Skeletal muscle satellite cell (primary cell): Measurements from ENCODE around the gene RP9.

Experiments
- H3K27me3 ChIP-seq: 2 replicates; pipeline ENCODE4 v1.7.0; 2013; ENCODE audit warnings: low read length; ENCODE audit not compliant: control insufficient read depth, insufficient read depth
- H3K36me3 ChIP-seq: 2 replicates; pipeline ENCODE4 v1.7.0; 2013; ENCODE audit warnings: mild to moderate bottlenecking, control low read depth, low read length; ENCODE audit not compliant: insufficient read depth
- H3K4me1 ChIP-seq: 2 replicates; pipeline ENCODE4 v1.7.0; 2013; ENCODE audit warnings: low read length; ENCODE audit not compliant: control insufficient read depth, insufficient read depth
- H3K4me2 ChIP-seq: 2 replicates; pipeline ENCODE4 v1.7.0; 2013; ENCODE audit warnings: mild to moderate bottlenecking, low read length
- H3K4me3 ChIP-seq: 2 replicates; pipeline ENCODE4 v1.7.0; 2013; ENCODE audit warnings: low read length
- H3K9ac ChIP-seq: 2 replicates; pipeline ENCODE4 v1.7.0; 2013; ENCODE audit warnings: mild to moderate bottlenecking, low read depth, low read length, moderate library complexity
- H3K9me3 ChIP-seq: replicated peaks from 2 replicates; pipeline ENCODE4 v1.7.0; 2013; ENCODE audit warnings: mild to moderate bottlenecking, control low read depth, low read length

Gene RP9

GRCh38 chr7:33061282-33061937 lies 47.8 kb downstream of the RP9 start:
- Histone ChIP-seq H3K36me3 (no peaks in the 10 kb centered on the region), H3K9ac (peak overlapping the region; percentile 89)

GRCh38 chr7:33059635-33060034 lies 49.6 kb downstream of the RP9 start:
- H3K4me3 ChIP-seq: no peak overlapping the region
- no peaks in the 10 kb centered on the region for H3K36me3 ChIP-seq
- no peaks in the 10 kb centered on the region for H3K27me3 ChIP-seq
- H3K9ac ChIP-seq: no peak overlapping the region
- H3K9me3 ChIP-seq: no peaks in the 10 kb centered on the region
- peaks cover 4% of the 10 kb centered on the region for H3K4me1 ChIP-seq
- H3K4me2 ChIP-seq: no peak overlapping the region

More at GRCh38 chr7:33061282-33061937, 47.8 kb downstream of the RP9 start:
- Histone ChIP-seq H3K27me3 (no peaks in the 10 kb centered on the region), H3K4me3 (peak overlapping the region; percentile 80), H3K4me1 (peaks cover 4% of the 10 kb centered on the region), H3K9me3 (no peaks in the 10 kb centered on the region), H3K4me2 (peak overlapping the region; percentile 81)

- Histone ChIP-seq H3K27me3 (no peaks in the 10 kb centered on the region), H3K36me3 (no peaks in the 10 kb centered on the region), H3K9ac (no peak overlapping the region), H3K4me3 (no peak overlapping the region), H3K4me1 (peaks cover 11% of the 10 kb centered on the region), H3K4me2 (no peak overlapping the region), H3K9me3 (no peaks in the 10 kb centered on the region)
These were observed 54.0 kb downstream of the RP9 start for GRCh38 chr7:33055158-33055557.

DNA sequence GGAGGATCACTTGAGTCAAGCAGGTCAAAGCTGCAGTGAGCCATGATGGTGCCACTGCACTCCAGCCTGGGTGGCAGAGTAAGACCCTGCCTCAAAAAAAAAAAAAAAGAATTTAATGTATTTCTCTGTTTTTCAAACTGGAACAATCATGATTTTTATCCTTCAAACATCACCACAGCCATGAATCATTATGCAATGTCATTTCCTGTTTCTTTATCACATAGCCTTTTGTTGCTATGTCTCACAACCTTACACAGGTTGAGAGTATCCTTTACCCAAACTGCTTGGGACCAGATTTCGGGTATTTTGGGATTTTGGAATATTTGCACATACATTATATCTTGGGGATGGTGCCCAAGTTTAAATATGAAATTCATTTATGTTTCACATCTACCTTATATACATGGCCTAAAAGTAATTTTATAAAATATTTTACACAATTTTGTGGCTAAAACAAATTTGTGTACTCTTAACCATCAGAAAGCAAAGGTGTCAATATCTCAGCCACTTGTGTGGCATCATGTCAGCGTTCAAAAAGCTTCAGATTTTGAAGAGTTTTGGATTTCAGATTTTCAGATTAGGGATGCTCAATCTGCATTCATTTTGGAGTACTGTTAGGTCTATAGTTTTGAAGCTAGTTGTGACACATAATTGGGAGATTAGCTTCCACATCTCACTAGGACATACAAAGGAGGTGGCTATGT lies 54.8 kb downstream of the RP9 start:
- Histone ChIP-seq H3K4me2 (no peak overlapping the region), H3K36me3 (no peaks in the 10 kb centered on the region), H3K4me1 (peaks cover 11% of the 10 kb centered on the region), H3K9ac (no peak overlapping the region), H3K9me3 (no peaks in the 10 kb centered on the region), H3K4me3 (no peak overlapping the region), H3K27me3 (no peaks in the 10 kb centered on the region)

- Histone ChIP-seq H3K27me3 (no peaks in the 10 kb centered on the region), H3K9ac (no peak overlapping the region), H3K4me2 (no peak overlapping the region), H3K4me1 (peaks cover 11% of the 10 kb centered on the region), H3K9me3 (no peaks in the 10 kb centered on the region), H3K4me3 (no peak overlapping the region), H3K36me3 (no peaks in the 10 kb centered on the region)
These were observed 55.5 kb downstream of the RP9 start for GRCh38 chr7:33053721-33054120.

DNA sequence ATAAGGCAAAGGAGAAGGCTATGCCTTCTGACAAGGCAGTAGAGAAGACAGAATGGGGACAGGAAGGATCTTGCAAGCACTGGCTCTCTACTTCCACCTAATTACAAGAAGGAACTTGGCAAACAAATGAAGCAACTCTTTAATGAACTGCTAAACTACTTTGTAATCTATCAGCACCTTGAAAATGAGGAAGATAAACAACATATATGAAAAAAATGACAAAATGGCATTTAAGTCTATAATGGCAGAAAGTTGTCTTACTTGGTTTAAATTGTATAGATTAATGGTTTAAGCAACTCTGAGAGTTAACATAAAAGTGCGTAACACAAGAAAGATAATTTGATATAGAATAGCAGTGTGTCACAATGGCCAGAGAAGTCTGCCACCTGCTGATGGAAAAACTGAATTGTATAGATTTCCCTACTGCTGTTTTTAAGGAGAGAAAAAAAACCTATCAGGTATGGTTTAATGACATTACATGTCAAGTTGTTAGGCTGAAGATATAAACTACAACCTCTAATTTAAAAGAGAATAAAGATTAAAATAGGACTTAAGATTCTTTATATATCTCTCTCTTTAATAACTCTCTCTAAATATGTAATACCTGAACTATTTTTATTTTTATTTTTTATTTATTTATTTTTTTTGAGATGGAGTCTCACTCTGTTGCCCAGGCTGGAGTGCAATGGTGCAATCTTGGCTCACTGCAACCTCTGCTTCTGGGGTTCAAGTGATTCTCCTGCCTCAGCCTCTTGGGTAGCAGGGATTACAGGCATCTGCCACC lies 58.5 kb downstream of the RP9 start:
- H3K4me2 ChIP-seq: no peak overlapping the region
- H3K9me3 ChIP-seq: no peaks in the 10 kb centered on the region
- no peak overlapping the region for H3K9ac ChIP-seq
- H3K27me3 ChIP-seq: no peaks in the 10 kb centered on the region
- H3K36me3 ChIP-seq: no peaks in the 10 kb centered on the region
- H3K4me1 ChIP-seq: peaks cover 11% of the 10 kb centered on the region
- no peak overlapping the region for H3K4me3 ChIP-seq

DNA sequence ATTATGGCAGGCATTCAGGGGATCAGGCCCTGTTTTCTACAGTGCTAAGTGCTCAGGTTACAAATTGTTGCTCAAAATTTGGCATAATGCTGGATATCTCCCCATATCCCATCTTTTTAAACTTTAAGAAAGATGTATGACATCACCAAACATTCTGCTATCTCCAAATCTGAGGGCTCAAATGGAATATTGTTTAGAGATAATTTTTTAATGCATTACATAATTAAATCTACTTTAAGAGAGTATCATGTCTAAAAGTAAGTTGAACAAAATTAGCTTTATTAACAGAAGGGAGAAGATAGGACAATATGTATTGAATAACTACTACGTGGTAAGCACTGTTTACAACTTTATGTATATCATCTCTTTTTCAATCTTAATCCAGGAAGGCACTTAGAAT lies 60.5 kb downstream of the RP9 start:
- no peak overlapping the region for H3K9ac ChIP-seq
- peaks cover 2% of the 10 kb centered on the region for H3K4me1 ChIP-seq
- no peaks in the 10 kb centered on the region for H3K9me3 ChIP-seq
- H3K27me3 ChIP-seq: no peaks in the 10 kb centered on the region
- no peak overlapping the region for H3K4me2 ChIP-seq
- H3K4me3 ChIP-seq: no peak overlapping the region
- H3K36me3 ChIP-seq: no peaks in the 10 kb centered on the region

GRCh38 chr7:33048257-33048656 lies 60.9 kb downstream of the RP9 start:
- Histone ChIP-seq H3K4me3 (no peak overlapping the region), H3K4me1 (no peaks in the 10 kb centered on the region), H3K9me3 (no peaks in the 10 kb centered on the region), H3K9ac (no peak overlapping the region), H3K4me2 (no peak overlapping the region), H3K36me3 (no peaks in the 10 kb centered on the region), H3K27me3 (no peaks in the 10 kb centered on the region)

- Histone ChIP-seq H3K4me1 (peaks cover 9% of the 10 kb centered on the region), H3K27me3 (no peaks in the 10 kb centered on the region), H3K9ac (no peak overlapping the region), H3K4me2 (no peak overlapping the region), H3K36me3 (no peaks in the 10 kb centered on the region), H3K9me3 (no peaks in the 10 kb centered on the region), H3K4me3 (no peak overlapping the region)
These were observed 64.2 kb downstream of the RP9 start for GRCh38 chr7:33044986-33045385.
